Testis (tissue), 3 donors: ENCODE measurements around the gene SNX20. TPM values are rescaled to one million over a fixed set of nuclear protein-coding genes. Genes with fewer than 3 reads are reported as not detected.

Experiments used
- DNase-seq: peaks from one replicate; pipeline ENCODE4 v3.0.0-alpha.2; 2019
- H3K27ac ChIP-seq, 2 donors: fragments of 200-600 bp; sonication (generic); one replicate each; pipeline ENCODE4 v1.5.1; 2019
- H3K27me3 ChIP-seq: fragments of 200-600 bp; sonication (generic); one replicate; pipeline ENCODE4 v1.5.1; 2019
- H3K36me3 ChIP-seq: fragments of 200-600 bp; sonication (generic); one replicate; pipeline ENCODE4 v1.5.1; 2017; ENCODE audit warnings: low read depth; ENCODE audit errors: missing control alignments
- H3K4me1 ChIP-seq: fragments of 200-600 bp; sonication (generic); one replicate; pipeline ENCODE4 v1.5.1; 2019
- H3K4me3 ChIP-seq, 2 donors: fragments of 200-600 bp; sonication (generic); one replicate each; pipeline ENCODE4 v1.5.1; 2017 to 2019
- H3K9me3 ChIP-seq: fragments of 200-600 bp; sonication (generic); one replicate; pipeline ENCODE4 v1.5.1; 2017
- POLR2A ChIP-seq: fragments of 450-650 bp; IDR thresholded peaks from one replicate; pipeline ENCODE4 v1.6.1; 2017; ENCODE audit warnings: antibody characterized with exemption, mild to moderate bottlenecking, moderate library complexity
- WGBS, 2 donors: methylation state at CpG; one replicate each; pipeline ENCODE4 v1.1.5; 2018; 5-methylcytosine and 5-hydroxymethylcytosine counted together
- intact Hi-C: fragments of 100-400 bp; cut with DNase I; formaldehyde crosslinking; loops from one replicate; pipeline ENCODE4 v1.15.1; 2023; ENCODE audit warnings: low total_unique reads
- polyA plus RNA-seq: library from polyadenylated mRNA; stranded (reverse); fragments of 350-450 nt; fragmentation: Illumina TruSeq; extraction: RNeasy Lipid Tissue Mini Kit (QIAGEN cat#74804); gene quantifications from one replicate; pipeline ENCODE4 v1.2.3, GENCODE V29; 2014; ENCODE audit warnings: low read depth, low replicate concordance; ENCODE audit not compliant: insufficient read depth
- total RNA-seq, 2 donors: library from RNA; depleted of rRNA; stranded (reverse); fragments of >200 nt; gene quantifications; one replicate each; pipeline ENCODE4 v1.2.3, GENCODE V29; 2016
- TF ChIP-seq, protein P1 (sequence below), 3 experiments: fragments of 450-650 bp in 2 of 3; fragments of 200-600 bp in 1 of 3; sonication (generic) in 1 of 3; IDR thresholded peaks; one replicate each; pipeline ENCODE4 v1.5.1; 2016 to 2019; ENCODE audit warnings: antibody characterized with exemption in 3 of 3, mild to moderate bottlenecking in 2 of 3, moderate library complexity in 1 of 3

SNX20 gene
- total and polyA plus RNA-seq, 3 donors from 2014 or later: 0.63 to 2.1 (median 1.8) TPM

DNA sequence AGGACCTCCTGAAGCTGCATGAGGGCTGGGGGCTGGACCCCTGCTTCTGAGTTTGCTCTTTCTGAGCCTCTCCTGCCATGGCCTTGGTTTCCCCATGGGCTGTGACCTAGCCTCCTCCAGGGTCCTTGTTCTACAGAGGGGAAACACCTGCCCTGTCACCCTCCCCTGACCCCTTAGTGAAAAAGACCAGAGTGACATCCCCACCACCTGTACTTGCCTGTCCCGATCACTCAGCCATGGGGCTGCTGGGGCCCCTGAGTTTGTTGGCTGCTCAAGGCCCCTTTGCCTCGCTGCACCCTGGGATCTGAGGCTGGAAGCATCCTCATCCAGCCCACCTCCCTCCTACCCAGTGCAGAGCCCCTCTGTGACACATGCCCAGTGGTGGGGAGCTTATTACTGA, 13.1 kb upstream of the SNX20 start:
- Histone ChIP-seq H3K4me1 (peaks cover 13% of the 10 kb centered on the region), H3K36me3 (no peaks in the 10 kb centered on the region), H3K9me3 (no peaks in the 10 kb centered on the region), H3K27me3 (no peaks in the 10 kb centered on the region), H3K4me3 (peak overlapping the region in 1 of 2 donors; percentile 45), H3K27ac (no peak overlapping the region)
- TF ChIP-seq, protein P1, sequence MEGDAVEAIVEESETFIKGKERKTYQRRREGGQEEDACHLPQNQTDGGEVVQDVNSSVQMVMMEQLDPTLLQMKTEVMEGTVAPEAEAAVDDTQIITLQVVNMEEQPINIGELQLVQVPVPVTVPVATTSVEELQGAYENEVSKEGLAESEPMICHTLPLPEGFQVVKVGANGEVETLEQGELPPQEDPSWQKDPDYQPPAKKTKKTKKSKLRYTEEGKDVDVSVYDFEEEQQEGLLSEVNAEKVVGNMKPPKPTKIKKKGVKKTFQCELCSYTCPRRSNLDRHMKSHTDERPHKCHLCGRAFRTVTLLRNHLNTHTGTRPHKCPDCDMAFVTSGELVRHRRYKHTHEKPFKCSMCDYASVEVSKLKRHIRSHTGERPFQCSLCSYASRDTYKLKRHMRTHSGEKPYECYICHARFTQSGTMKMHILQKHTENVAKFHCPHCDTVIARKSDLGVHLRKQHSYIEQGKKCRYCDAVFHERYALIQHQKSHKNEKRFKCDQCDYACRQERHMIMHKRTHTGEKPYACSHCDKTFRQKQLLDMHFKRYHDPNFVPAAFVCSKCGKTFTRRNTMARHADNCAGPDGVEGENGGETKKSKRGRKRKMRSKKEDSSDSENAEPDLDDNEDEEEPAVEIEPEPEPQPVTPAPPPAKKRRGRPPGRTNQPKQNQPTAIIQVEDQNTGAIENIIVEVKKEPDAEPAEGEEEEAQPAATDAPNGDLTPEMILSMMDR (IDR thresholded peaks at IDR 0.05): no peak
- TF ChIP-seq POLR2A: no peak
- DNase-seq: no peak
- 94 to 100% methylated on average over 2 of the region's 2 CpGs for WGBS, 2 donors
- intact Hi-C loops: no loop called here

DNA sequence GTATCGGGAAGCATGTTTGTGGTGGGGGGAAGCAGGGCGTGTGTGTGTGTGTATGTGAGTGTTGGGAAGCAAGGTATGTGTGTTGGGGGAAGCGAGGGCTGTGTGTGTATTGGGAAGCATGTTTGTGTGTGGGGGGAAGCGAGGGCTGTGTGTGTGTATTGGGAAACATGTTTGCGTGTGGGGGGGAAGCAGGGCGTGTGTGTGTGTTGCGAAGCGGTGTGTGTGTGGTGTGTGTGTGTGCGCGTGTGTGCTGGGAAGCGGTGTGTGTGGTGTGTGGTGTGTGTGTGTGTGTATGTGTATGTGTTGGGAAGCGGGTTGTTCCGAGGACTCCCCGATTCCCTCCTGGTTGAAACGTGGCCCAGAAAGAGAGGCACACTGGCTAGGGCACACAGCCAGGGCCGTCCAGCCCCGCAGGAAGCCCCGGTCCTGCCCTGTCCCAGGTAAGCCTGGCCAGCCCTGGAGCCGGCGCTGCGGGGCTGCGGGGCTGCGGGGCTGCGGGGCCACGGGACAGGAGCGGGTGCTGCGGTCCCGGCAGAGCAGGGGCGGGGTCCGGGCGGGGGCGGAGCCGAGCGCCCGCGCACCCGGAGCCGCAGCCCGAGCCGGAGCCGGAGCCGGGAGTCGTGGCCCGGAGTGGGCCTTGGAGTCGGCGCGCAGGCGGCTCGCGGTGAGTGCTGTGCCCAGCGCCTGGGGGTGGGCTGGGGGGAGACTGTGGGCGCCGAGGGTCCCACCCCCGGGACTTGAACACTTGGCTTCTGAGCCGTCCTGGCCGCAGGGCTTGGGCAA, 12.1 kb upstream of the SNX20 start, which contains the start of gene NOD2:
NOD2 (plus strand) TSS at position 608 of the 783 bp plus-strand sequence. CDS start 5,890 bp downstream, outside the sequence.
- intact Hi-C loops: no loop called here
- WGBS, 2 donors: 14 to 16% methylated on average over 28 to 32 of the region's 56 CpGs
- H3K9me3 ChIP-seq: no peaks in the 10 kb centered on the region
- H3K27me3 ChIP-seq: no peaks in the 10 kb centered on the region
- TF ChIP-seq, protein P1 (IDR thresholded peaks at IDR 0.05): no peak
- no peak for TF ChIP-seq POLR2A
- H3K36me3 ChIP-seq: no peaks in the 10 kb centered on the region
- H3K27ac ChIP-seq: no peak within 1 kb of the TSS
- H3K4me1 ChIP-seq: peaks cover 13% of the 10 kb centered on the region
- peak within 1 kb of the TSS; percentile 39 to 45 for H3K4me3 ChIP-seq
- no peak for DNase-seq

DNA sequence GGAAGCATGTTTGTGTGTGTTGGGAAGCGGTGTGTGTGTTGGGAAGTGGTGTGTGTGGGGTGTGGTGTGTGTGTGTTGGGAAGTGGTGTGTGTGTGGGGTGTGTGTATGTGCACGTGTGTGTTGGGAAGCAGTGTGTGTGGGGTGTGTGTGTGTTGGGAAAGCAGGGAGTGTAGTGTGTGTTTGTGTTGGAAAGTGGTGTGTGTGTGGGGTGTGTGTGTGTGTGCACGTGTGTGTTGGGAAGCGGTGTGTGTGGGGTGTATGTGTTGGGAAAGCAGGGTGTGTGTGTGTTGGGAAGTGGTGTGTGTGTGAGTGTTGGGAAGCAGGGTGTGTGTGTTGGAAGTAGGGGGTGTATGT, 11.5 kb upstream of the SNX20 start:
- DNase-seq: no peak
- H3K4me1 ChIP-seq: peaks cover 11% of the 10 kb centered on the region
- no peak overlapping the region for H3K4me3 ChIP-seq
- no peaks in the 10 kb centered on the region for H3K9me3 ChIP-seq
- no peaks in the 10 kb centered on the region for H3K36me3 ChIP-seq
- WGBS, 2 donors: 66 to 67% methylated on average over 4 of the region's 4 CpGs
- intact Hi-C loops: no loop called here
- H3K27ac ChIP-seq: no peak overlapping the region
- H3K27me3 ChIP-seq: no peaks in the 10 kb centered on the region
- no peak for TF ChIP-seq POLR2A
- TF ChIP-seq, protein P1 (IDR thresholded peaks at IDR 0.05): no peak

DNA sequence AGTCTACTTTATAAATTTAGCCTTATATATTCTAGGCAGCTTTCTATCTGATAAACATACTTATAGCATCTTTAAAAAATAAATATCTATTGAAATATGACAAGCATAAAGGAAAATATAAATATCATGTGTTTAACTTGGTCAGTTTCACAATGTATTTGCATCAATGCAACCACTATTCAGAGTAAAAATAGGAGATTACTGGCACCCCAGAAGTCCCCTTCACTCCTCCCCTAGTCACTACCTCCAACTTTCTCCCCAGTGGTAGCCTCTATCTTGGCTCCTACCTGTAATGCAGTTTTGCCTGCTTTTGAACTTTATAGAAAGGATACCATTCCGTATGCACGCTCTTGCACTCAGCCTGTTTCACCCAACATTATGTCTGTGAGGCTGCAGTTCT, 9.1 kb upstream of the SNX20 start:
- Histone ChIP-seq H3K27ac (no peak overlapping the region), H3K9me3 (no peaks in the 10 kb centered on the region), H3K36me3 (no peaks in the 10 kb centered on the region), H3K27me3 (no peaks in the 10 kb centered on the region), H3K4me3 (no peak overlapping the region), H3K4me1 (no peaks in the 10 kb centered on the region)
- intact Hi-C loops: no loop called here
- no peak for DNase-seq
- WGBS, 2 donors: 92 to 97% methylated on average over 2 of the region's 2 CpGs
- TF ChIP-seq POLR2A: no peak
- TF ChIP-seq, protein P1 (IDR thresholded peaks at IDR 0.05): no peak

DNA sequence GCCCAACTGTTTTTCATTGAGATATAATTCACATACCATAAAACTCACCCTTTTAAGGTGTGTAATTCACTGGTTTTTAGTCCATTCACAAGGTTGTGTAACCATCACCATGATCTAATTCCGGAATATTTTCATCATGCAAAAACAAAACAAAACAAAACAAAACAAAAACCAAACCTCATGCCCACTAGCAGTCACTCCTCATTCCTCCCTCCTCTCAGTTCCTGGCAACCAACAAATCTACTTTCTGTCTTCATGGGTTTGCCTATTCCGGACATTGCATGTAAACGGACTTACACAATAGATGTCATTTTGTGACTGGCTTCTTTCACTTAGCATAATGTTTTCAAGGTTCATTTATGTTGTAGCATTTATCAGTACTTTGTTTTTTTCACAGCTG, 7.8 kb upstream of the SNX20 start:
- no peak for TF ChIP-seq POLR2A
- TF ChIP-seq, protein P1 (IDR thresholded peaks at IDR 0.05): no peak
- no peaks in the 10 kb centered on the region for H3K9me3 ChIP-seq
- no peaks in the 10 kb centered on the region for H3K36me3 ChIP-seq

More for the DNA sequence above, 7.8 kb upstream of the SNX20 start:
- H3K27ac ChIP-seq: no peak overlapping the region
- no peaks in the 10 kb centered on the region for H3K4me1 ChIP-seq
- no peak for DNase-seq
- H3K4me3 ChIP-seq: no peak overlapping the region
- intact Hi-C loops: no loop called here
- H3K27me3 ChIP-seq: no peaks in the 10 kb centered on the region
- 84 to 94% methylated on average over 3 of the region's 3 CpGs for WGBS, 2 donors
